ENCODE results near the gene PLA2G2D.

PLA2G2D gene

DNA sequence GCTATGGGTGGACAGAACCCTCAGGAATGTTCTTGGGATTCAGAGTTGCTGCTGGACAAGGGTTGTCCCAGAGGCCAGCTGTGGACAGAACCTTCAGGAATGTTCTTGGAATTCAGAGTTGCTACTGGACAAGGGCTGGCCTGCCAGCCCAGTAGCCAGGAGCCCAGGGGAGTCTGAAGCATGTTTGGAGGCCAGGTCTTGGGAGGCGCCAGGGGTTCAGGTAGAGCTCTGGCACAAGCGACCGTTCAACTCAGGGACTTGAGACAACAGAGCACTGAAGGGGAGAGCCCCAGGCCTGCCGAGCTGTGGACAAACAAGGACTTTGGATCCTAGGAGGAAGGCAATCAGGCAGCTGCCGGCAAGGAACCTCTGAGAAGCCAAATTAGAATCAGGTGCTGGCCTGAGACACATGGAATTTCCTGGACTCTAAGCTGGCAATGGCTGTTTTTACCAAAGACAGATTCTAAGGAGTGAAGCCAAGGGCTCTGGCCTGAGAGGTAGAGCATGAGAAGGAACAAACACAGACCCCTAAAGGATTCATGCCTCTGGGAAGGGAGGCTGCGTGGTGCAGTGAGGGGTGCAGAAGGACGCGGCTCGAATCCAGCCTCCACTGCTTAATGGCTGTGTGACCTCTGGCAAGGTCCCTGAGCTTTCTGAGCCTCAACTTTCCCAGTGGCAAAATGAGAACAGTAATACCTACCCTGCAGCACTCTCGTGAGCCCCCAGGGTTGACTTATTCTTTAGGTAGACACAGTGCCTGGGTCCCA, 36.0 kb downstream of the PLA2G2D start:
- DNase-seq: no peak

DNA sequence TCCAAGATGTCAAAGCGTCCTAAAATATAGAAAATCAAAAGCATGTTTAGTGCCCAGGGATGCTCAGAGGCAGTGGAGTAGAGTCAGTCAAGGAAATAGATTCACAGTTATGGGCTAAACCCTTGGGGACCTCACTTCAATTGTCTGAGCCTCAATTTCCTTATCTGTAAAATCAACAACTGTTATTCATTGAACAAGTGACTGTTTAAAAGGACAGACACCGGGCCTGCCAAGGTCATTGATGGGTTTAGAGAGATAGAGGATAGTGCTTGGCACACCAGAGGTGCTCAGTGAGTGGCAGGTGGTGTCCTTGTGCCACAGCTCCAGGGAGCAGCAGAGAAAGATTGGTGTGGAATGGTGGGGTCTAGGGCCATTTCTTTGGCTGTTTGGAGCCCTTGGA, 36.6 kb downstream of the PLA2G2D start:
- DNase-seq: no peak

DNA sequence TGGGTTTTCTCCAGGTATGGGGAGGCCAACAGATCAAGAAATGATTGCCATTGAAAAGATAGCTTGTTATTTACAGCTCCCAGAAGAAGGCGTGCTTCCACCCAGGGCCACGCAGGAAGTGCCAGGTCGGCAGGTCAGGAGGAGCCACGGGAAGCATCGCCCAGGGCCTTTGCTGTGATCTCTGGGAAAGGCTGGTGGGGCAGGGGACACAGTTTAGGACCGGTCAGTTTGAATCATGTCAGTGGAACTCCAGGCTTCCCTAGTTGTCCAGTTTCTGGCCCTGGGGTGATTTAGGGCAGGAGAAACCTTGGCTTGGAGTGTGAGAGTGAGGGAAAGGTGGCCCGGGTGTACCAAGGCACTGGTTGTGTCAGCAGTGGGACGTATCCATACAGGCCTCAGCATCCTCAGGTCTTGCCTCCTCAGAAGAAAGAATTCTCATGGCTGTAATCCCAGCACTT, 38.0 kb downstream of the PLA2G2D start:
- DNase-seq: no peak

DNA sequence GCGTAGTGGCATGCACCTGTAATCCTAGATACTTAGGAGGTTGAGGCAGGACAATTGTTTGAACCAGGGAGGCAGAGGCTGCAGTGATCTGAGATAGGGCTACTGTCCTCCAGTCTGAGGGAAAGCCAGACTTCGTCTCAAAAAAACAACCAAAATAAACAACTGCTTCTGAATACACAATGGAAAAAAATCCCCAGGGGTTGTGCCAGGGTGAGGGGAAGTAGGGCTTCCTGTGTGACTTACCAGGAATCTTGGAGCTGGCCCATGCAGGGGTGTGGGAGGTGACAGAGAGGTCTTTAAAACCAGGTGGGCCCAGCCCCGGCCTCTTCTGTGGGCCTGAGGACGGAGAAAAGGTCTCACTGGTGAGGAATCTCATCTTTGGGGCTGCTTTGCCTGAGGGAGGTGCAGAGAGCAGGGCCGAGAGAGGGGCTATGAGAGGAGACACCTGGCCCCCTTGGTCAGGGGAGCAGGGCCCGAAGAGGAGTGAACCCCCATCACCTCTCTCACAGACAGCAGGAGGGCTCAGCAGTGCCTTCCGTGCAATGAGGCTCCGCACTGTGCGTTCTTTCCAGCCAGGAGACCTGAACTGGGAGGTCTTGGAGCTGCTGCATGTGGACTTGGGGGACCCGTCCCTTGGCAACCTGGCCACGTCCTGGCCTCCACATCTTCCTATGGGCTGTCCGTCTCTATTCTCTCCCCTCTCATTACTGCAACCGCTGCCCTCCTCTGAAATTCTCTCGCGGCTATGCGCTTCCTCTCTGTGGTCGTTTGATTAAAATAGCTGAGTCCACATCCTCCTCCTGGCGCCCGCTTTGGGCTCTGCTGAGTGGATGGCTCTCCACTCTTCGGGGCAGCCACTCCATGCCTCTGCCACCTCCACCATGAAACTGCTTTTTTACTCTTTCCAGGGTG, 38.6 kb downstream of the PLA2G2D start:
- peak in 1 of 2 donors; percentile 19 for DNase-seq

- DNase-seq: no peak
Observed at GRCh38 chr1:20079661-20080305, 39.6 kb downstream of the PLA2G2D start.

GRCh38 chr1:20078711-20079110, 40.6 kb downstream of the PLA2G2D start:
- no peak for DNase-seq

- DNase-seq: no peak
Observed at GRCh38 chr1:20078171-20078651, 41.1 kb downstream of the PLA2G2D start.

DNA sequence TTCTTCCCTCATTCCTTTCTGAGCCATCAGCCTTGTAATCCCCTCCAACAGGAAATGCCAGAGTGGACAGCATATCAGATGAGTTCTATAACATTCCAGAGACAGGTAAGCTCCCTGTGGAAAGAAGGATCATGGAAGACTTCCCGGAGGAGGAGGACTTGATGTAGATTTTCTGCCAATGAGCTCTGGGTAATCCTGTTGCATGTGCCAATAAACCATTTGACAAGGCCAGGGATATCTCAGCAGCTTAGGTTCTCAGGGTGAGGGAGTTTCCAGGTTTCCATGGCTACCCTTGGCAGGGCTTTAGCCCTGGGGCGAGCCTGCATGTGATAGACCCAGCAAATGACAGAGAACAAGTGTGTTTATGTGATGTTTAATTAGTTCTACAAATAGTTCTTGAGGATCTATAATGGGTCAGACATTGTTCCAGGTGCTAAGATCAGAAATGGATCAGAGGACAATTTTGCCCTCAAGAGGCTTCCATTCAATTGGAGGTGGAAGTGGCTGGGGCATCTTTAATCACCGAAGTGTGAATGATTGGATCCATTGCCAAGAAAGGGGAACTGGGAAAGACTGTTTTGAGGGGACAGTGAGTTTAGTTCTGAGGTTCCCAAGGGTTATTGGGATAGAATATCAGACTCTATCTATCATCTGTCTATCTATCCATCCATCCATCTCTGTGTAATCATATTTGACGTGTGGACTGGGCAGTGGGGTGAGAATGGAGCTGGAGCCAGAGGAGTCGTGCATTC, 42.5 kb downstream of the PLA2G2D start:
- DNase-seq: no peak

DNA sequence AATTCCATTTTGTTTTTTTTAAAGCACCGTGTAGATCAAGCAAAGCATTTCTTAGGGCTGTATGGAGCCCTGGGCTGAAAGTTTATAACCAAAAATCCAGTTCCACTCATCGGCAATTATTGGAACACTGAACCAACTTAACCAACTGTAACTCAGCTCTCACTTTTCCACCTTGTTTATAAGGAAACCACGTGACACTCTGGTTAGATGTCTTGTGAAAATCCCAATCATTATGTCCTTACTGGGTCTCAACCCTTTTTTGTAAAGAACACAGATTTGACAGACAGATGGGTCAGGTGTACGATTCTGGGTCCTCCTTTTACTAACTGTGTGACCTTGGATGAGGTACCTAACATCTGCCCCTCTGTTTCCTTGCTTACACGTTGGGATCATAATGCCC, 43.1 kb downstream of the PLA2G2D start:
- no peak for DNase-seq

- no peak for DNase-seq
Observed at GRCh38 chr1:20075345-20075744, 44.0 kb downstream of the PLA2G2D start.

- DNase-seq: no peak
Observed at GRCh38 chr1:20074725-20075171, 44.6 kb downstream of the PLA2G2D start.

GRCh38 chr1:20074055-20074724, 45.1 kb downstream of the PLA2G2D start:
- no peak for DNase-seq

GRCh38 chr1:20073256-20073655, 46.1 kb downstream of the PLA2G2D start:
- no peak for DNase-seq

GRCh38 chr1:20072771-20073170, 46.6 kb downstream of the PLA2G2D start:
- no peak for DNase-seq

GRCh38 chr1:20071416-20071815, 47.9 kb downstream of the PLA2G2D start:
- DNase-seq: no peak

DNA sequence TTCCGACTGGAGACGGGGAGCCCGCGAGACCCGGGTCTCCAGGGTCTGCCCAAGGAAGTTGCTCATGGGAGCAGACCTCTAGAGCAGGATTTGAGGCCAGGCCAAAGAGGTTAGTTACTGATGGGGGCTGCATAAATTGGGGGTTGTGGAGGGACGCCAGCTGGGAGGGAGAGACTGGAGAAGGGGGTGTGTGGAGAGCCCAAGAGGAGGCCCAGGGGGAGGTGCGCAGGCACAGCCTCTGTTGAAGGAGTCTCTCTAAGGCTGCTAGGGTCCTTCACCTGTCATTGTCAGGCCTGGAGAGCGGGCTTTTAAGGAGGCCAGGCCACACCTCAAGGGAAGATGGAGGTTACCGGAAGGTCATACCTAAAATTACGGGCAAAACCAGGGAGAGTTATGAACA, 49.0 kb downstream of the PLA2G2D start:
- no peak for DNase-seq

- no peak for DNase-seq
Observed at GRCh38 chr1:20069874-20070273, 49.5 kb downstream of the PLA2G2D start, which contains the start of gene PLA2G5. TSS of gene PLA2G5 (plus strand) at chr1:20070194. CDS start at chr1:20084831, 14,637 bp downstream.

DNA sequence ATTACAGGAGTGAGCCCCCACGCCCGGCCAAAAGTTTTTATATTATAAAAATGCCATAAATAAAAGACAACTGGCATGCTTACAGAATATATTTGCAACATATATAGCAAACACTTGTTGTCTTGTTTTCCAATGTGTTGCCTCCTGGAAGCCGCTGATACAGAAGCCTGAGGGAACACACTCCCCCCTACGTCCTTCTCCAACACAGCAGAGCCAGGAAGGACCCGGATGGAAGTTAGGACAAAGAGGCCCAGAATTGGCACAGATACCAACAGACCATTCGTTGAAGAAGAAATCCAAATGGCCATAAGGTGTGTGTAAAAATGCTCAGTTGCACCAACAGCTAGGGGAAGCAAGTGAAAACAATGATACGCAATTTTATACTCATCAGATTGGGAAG, 50.6 kb downstream of the PLA2G2D start:
- no peak for DNase-seq

- no peak for DNase-seq
Observed at GRCh38 chr1:20063861-20064292, 55.5 kb downstream of the PLA2G2D start.
